Effector memory CD4-positive, alpha-beta T cell (primary cell): ENCODE data around the gene RNFT1.
"Not testable (repeated sequence)": the region's sequence is repeated elsewhere in the genome, so short reads cannot be mapped to it uniquely, and the experiment has no call there.

Experiments used
- DNase-seq, 3 donors: peaks; one replicate each; pipeline ENCODE4 v3.0.0-alpha.2; 2020
- H3K27ac ChIP-seq: 2 replicates; pipeline ENCODE4 v1.7.0; 2013; ENCODE audit warnings: mild to moderate bottlenecking, low read length, moderate library complexity; ENCODE audit not compliant: insufficient read depth, poor library complexity, severe bottlenecking
- H3K27me3 ChIP-seq: replicated peaks from 2 replicates; pipeline ENCODE4 v1.7.0; 2013; ENCODE audit warnings: mild to moderate bottlenecking, low read length; ENCODE audit not compliant: insufficient read depth, control insufficient read depth, poor library complexity, severe bottlenecking
- H3K36me3 ChIP-seq: 2 replicates; pipeline ENCODE4 v1.7.0; 2013; ENCODE audit warnings: mild to moderate bottlenecking, low read length, moderate library complexity; ENCODE audit not compliant: control insufficient read depth, insufficient read depth
- H3K4me1 ChIP-seq: 2 replicates; pipeline ENCODE4 v1.7.0; 2013; ENCODE audit warnings: low read length, mild to moderate bottlenecking; ENCODE audit not compliant: control insufficient read depth, insufficient read depth, poor library complexity, severe bottlenecking
- H3K4me3 ChIP-seq: 2 replicates; pipeline ENCODE4 v1.7.0; 2013; ENCODE audit warnings: low read length, low read depth, mild to moderate bottlenecking; ENCODE audit not compliant: insufficient read depth, poor library complexity, severe bottlenecking
- H3K9me3 ChIP-seq: 2 replicates; pipeline ENCODE4 v1.7.0; 2013; ENCODE audit warnings: mild to moderate bottlenecking, low read length, moderate library complexity; ENCODE audit not compliant: control insufficient read depth

Gene RNFT1

DNA sequence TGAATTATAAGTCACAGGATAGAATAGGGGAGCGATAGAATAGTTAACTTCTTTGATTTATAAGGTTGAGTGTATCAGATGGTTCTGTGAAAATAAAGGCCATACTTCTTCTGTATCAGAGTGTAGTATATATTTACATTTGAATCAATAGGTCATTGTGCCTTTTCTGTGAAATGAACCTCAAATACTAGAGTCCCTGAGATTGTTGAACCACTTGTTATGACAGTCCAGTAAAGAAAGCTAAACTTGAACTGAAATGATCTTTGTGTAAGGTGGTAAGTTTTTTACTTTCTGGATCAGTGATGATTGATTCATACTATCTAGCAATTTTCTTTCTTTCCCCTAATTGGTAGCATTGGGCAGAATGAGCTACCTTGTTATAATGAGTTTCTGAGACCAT is 31.2 kb downstream of the RNFT1 start:
- DNase-seq, H3K9me3 ChIP-seq, H3K27ac ChIP-seq, H3K4me3 ChIP-seq, H3K4me1 ChIP-seq, H3K27me3 ChIP-seq: not testable (repeated sequence)
- H3K36me3 ChIP-seq = peaks cover 29% of the 10 kb centered on the region

DNA sequence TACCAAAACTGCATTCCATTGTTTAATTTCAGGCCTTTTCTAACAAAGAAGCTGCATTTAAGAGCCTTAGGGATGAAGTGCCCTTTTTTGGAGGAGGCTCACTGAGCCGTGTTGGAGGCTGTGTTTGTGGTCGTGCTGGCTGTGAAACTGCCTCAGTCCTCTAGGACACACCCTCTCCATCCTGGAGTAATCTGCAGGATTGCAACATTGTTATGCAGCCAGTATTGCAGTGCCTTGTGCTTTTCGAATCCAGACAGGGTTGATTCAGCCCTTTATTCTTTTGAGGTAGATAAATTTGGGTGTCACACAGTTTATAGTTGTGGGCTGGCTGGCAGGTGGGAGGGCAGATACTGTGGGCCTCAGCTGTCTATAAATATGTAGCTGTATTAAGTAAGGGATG is 33.8 kb downstream of the RNFT1 start:
- not testable (repeated sequence) for H3K9me3 ChIP-seq, H3K27me3 ChIP-seq, H3K27ac ChIP-seq, H3K4me1 ChIP-seq, DNase-seq, H3K4me3 ChIP-seq
- H3K36me3 ChIP-seq = peaks cover 36% of the 10 kb centered on the region

DNA sequence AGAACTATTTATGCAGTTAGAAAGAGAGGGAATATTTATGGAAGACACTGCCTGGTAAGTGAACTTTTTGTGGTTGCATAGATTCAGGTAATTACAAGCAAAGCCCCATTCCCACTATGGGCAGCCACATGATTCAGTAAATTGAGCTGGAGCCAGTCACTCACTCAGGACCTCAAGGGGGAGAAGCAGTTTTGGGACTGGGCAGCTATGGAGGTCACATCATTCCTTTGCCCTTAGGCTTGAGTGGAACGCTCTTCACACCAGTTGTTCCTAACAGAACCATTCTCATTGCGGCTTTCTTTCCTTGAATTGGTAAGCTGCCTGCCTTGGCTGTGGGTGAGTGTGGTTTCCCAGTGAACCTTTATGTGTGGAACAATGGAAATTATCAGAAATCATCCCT is 34.4 kb downstream of the RNFT1 start:
- H3K4me3 ChIP-seq, H3K27ac ChIP-seq, H3K4me1 ChIP-seq, DNase-seq, H3K27me3 ChIP-seq, H3K9me3 ChIP-seq: not testable (repeated sequence)
- peaks cover 38% of the 10 kb centered on the region for H3K36me3 ChIP-seq

DNA sequence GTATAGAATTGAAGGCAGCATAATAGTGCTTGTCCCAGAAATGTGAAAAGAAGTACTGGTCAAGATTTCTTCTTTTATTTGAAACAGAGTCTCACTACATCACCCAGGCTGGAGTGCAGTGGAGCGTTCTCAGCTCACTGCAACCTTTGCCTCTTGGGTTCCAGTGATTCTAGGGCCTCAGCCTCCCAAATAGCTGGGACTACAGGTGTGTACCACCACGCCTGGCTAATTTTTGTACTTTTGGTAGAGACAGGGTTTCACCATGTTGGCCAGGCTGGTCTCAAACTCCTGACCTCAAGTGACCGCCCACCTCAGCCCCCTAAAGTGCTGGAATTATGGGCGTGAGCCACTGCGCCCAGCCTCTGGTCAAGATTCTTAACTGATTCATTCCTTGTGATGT is 43.9 kb downstream of the RNFT1 start:
- H3K9me3 ChIP-seq, H3K4me1 ChIP-seq, H3K4me3 ChIP-seq, H3K27me3 ChIP-seq, H3K27ac ChIP-seq, DNase-seq: not testable (repeated sequence)
- H3K36me3 ChIP-seq = peaks cover 58% of the 10 kb centered on the region

DNA sequence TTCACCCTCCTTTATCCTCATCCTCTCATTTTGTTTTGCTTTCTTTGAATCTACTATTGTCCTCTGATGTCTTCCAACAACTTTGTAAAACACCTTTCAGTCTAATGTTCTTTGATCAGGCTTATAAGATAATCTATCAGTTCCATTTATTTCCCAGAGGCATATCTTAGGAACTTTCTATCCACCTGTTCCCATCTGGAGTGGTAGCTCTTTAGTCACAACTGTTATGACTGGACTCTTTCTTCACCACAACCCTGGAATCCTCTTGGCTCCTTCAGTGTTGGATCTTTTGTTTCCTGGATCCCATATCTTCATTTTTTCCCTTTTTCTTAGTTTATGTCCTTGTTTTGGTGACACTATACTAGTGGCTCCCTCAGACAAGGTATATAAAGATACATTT is 48.1 kb downstream of the RNFT1 start:
- Histone ChIP-seq H3K36me3 (peaks cover 71% of the 10 kb centered on the region), H3K4me1 (no peaks in the 10 kb centered on the region), H3K27me3 (no peaks in the 10 kb centered on the region), H3K9me3 (no peaks in the 10 kb centered on the region), H3K27ac (no peak overlapping the region), H3K4me3 (no peak overlapping the region)
- no peak for DNase-seq

DNA sequence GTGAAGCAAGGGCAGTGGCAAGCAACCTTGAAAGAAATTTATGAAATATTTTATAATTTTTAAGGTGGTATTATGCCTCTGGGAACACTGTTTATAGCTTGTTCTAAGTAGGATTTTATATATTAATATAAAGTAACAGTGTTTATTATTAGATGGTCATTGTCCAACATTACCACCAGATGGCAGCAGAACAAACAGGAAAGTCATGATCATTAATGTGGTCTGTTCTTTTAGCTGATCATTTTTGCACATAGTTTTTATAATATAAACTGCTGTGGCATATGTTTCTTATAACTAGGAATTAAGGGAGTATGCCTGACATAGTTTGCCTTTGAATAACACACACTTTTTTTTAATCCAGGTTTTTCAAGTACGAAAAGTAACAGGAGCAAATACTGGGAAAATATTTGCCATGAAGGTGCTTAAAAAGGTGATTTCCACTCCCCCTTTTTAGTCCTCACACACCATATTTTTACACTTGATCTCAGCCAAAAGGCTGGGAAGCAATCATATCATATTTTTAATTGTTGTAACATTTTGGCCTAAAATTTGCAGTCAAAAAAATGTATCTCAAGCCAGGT is 50.2 kb downstream of the RNFT1 start:
- H3K27ac ChIP-seq = no peak overlapping the region
- no peaks in the 10 kb centered on the region for H3K27me3 ChIP-seq
- no peaks in the 10 kb centered on the region for H3K9me3 ChIP-seq
- no peaks in the 10 kb centered on the region for H3K4me1 ChIP-seq
- H3K4me3 ChIP-seq = no peak overlapping the region
- H3K36me3 ChIP-seq = peaks cover 57% of the 10 kb centered on the region
- no peak for DNase-seq

DNA sequence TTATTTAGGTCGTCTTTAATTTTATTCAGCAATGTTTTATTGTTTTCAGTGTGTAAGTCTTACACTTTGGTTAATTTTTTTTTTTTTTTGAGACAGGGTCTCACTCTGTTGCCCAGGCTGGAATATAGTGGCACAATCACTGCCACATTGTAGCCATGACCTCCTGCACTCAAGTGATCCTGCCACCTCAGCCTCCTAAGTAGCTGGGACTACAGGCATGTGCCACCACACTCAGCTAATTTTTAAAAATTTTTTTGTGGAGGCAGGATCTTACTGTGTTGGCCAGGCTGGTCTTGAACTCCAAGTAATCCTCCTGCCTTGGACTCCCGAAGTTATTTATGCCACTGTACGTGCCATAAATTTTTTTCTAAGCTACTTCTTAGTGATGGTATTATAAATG is 57.1 kb downstream of the RNFT1 start:
- DNase-seq = no peak
- Histone ChIP-seq H3K27me3 (no peaks in the 10 kb centered on the region), H3K4me3 (no peak overlapping the region), H3K9me3 (no peaks in the 10 kb centered on the region), H3K27ac (no peak overlapping the region), H3K36me3 (peaks cover 13% of the 10 kb centered on the region), H3K4me1 (no peaks in the 10 kb centered on the region)

DNA sequence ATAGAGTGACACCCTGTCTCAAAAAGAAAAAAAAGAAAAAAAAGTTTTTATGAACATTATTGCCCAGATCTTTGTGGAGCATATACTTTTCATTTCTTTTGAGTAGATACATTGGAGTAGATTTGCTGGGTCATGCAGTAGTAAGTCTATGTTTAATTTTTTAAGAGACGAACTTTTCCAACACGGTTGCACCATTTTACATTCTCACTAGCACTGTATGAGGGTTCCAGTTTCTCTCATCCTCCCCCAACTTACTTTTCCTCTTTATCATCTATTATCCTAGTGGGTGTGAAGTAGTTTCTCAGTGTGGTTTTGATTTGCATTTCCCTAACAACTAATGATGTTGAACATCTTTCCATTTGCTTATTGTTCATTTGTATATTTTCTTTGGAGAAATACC is 61.1 kb downstream of the RNFT1 start:
- Histone ChIP-seq H3K4me3 (no peak overlapping the region), H3K9me3 (no peaks in the 10 kb centered on the region), H3K36me3 (peaks cover 5% of the 10 kb centered on the region), H3K4me1 (no peaks in the 10 kb centered on the region), H3K27me3 (no peaks in the 10 kb centered on the region), H3K27ac (no peak overlapping the region)
- DNase-seq = no peak
